ENCODE data around the gene SLC29A1.

Gene SLC29A1

GRCh38 chr6:44257025-44257752 lies 33.8 kb downstream of the SLC29A1 start, which contains the start of gene SLC35B2:
Gene SLC35B2, minus strand, starts transcription at chr6:44257528. Its CDS starts 118 bp downstream, at chr6:44257410.
- peak; percentile 62 for DNase-seq

GRCh38 chr6:44257753-44258324 lies 34.4 kb downstream of the SLC29A1 start:
- no peak for DNase-seq

GRCh38 chr6:44258325-44258863 lies 35.0 kb downstream of the SLC29A1 start:
- no peak for DNase-seq

GRCh38 chr6:44258921-44259320 lies 35.5 kb downstream of the SLC29A1 start:
- DNase-seq, result no peak

- no peak for DNase-seq
These were observed 36.6 kb downstream of the SLC29A1 start for GRCh38 chr6:44260011-44260410.

- no peak for DNase-seq
These were observed 37.3 kb downstream of the SLC29A1 start for GRCh38 chr6:44260451-44261297.

- no peak for DNase-seq
These were observed 38.2 kb downstream of the SLC29A1 start for GRCh38 chr6:44261581-44261980.

GRCh38 chr6:44262467-44263353 lies 39.3 kb downstream of the SLC29A1 start:
- DNase-seq, result no peak

GRCh38 chr6:44263354-44264100 lies 40.1 kb downstream of the SLC29A1 start:
- no peak for DNase-seq

GRCh38 chr6:44264154-44265006 lies 41.0 kb downstream of the SLC29A1 start:
- no peak for DNase-seq

GRCh38 chr6:44265007-44265721 lies 41.8 kb downstream of the SLC29A1 start, which contains the start of gene NFKBIE:
Gene NFKBIE, minus strand, starts transcription at chr6:44265551. Its CDS starts 205 bp downstream, at chr6:44265346.
- peak; percentile 66 for DNase-seq

- DNase-seq, result no peak
These were observed 42.4 kb downstream of the SLC29A1 start for GRCh38 chr6:44265722-44266233.

- DNase-seq, result no peak
These were observed 43.0 kb downstream of the SLC29A1 start for GRCh38 chr6:44266347-44266746.

GRCh38 chr6:44267252-44267651 lies 43.9 kb downstream of the SLC29A1 start:
- DNase-seq, result no peak

- DNase-seq, result peak; percentile 68
These were observed 44.8 kb downstream of the SLC29A1 start for GRCh38 chr6:44268095-44268628.

- no peak for DNase-seq
These were observed 46.0 kb downstream of the SLC29A1 start for GRCh38 chr6:44269178-44269920.

GRCh38 chr6:44269921-44270525 lies 46.6 kb downstream of the SLC29A1 start, which contains the start of gene TMEM151B:
Gene TMEM151B, plus strand, starts transcription at chr6:44270450. Its CDS starts 293 bp downstream, at chr6:44270743.
- DNase-seq, result peak; percentile 56
